ENCODE results near the gene AGRN.
"Not testable (repeated sequence)": the region's sequence is repeated elsewhere in the genome, so short reads cannot be mapped to it uniquely, and the experiment has no call there.

The AGRN gene

DNA sequence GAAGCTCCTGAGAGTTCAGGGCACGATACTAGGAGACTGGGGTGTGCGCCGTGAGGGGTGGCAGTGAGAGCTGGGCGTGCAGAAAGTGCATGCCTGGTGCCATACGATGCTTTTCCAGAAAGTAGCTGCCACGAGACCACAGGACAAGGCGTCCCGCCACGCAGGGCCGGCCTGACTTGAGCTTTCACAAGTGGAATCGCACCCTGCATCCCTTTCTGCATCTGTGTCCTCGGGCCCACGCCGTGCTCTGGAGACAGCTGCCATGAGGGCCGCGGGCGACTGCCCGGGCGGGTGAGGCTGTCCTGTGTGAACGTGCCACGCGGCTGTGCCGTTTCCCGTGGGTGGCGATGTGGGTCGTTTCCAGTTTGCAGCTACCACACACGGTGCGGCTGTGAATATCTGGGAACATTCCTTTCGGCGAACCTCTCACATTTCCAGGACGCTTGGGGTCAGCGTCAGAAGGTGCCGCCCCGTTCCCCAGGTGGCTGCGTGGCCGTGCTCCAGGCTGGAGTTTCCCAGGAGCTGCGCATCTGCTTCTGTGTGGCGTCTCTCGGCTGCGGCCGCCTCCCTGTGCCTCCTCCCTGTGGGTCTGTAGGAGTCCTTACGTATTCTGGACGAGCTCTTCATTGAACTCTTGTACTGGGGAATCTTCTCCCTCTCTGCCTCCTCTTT, 37.0 kb upstream of the AGRN start:
- no peaks in the 10 kb centered on the region for H3K9me3 ChIP-seq (ENCODE audit: control insufficient read depth in 2 of 2, low read length in 2 of 2)
- H3K27ac ChIP-seq (ENCODE audit: low read depth in 2 of 2, low read length in 2 of 2) = no peak overlapping the region
- no peaks in the 10 kb centered on the region for H3K36me3 ChIP-seq (ENCODE audit: control insufficient read depth in 2 of 2, insufficient read depth in 2 of 2, low read length in 2 of 2)
- no peaks in the 10 kb centered on the region for H3K4me1 ChIP-seq (ENCODE audit: control insufficient read depth in 2 of 2, insufficient read depth in 2 of 2, low read length in 2 of 2)
- H3K4me3 ChIP-seq (ENCODE audit: low read length in 2 of 2) = no peak overlapping the region
- no peak overlapping the region for H3K9ac ChIP-seq (ENCODE audit: low read depth in 1 of 2, low read length in 2 of 2)
- peaks cover 17 to 27% of the 10 kb centered on the region in 2 donors for H3K27me3 ChIP-seq (ENCODE audit: control insufficient read depth in 2 of 2, insufficient read depth in 2 of 2, low read length in 2 of 2)

DNA sequence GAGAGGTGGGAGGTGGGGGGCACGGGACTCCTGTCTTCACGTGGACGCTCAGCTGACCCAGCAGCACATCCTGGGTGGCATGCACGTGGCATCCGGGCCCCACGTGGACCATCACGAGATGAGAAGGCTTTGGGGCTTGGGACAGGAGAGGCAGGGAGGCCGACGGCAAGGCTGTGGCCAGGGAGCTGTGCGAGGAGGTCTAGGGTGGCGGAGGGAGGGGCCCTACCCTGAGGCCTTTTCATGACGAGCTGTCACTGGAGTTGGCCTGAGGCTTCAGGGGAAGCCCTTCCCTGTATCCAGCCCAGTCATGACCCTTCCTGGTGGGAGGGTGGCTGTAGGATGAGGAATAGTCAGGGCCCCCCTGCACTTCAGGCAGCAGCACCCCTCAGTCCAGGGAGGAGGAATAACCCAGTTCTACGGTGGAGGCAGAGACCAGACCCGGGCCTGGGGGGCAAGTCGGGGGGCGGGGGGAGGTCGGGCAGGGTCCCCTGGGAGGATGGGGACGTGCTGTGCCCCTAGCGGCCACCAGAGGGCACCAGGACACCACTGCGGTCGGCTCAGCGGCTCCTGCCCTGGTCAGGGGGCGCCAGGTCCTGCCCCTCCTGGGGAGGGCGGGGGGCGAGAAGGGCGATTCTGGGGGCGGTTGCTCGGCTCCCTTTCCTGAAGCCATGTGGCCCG, 36.0 kb upstream of the AGRN start:
- Histone ChIP-seq H3K4me3 (ENCODE audit: low read length in 2 of 2) (no peak overlapping the region), H3K36me3 (ENCODE audit: control insufficient read depth in 2 of 2, insufficient read depth in 2 of 2, low read length in 2 of 2) (no peaks in the 10 kb centered on the region), H3K9ac (ENCODE audit: low read depth in 1 of 2, low read length in 2 of 2) (no peak overlapping the region), H3K27me3 (ENCODE audit: control insufficient read depth in 2 of 2, insufficient read depth in 2 of 2, low read length in 2 of 2) (peaks cover 17 to 27% of the 10 kb centered on the region in 2 donors), H3K4me1 (ENCODE audit: control insufficient read depth in 2 of 2, insufficient read depth in 2 of 2, low read length in 2 of 2) (no peaks in the 10 kb centered on the region), H3K9me3 (ENCODE audit: control insufficient read depth in 2 of 2, low read length in 2 of 2) (no peaks in the 10 kb centered on the region), H3K27ac (ENCODE audit: low read depth in 2 of 2, low read length in 2 of 2) (no peak overlapping the region)

DNA sequence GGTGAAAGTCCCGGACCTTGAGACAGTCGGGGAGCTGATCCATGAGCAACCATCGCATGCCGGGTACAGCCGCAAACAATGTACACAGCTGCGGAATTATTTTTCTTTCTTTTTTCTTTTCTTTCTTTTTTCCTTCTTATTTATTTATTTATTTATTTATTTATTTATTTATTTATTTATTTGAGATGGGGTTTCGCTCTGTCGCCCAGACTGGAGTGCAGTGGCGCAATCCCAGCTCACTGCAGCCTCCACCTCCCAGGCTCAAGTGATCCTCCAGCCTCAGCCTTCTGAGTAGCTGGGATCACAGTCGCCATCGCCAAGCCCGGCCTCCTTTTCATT, 35.5 kb upstream of the AGRN start:
- H3K9me3 ChIP-seq (ENCODE audit: control insufficient read depth in 2 of 2, low read length in 2 of 2) = no peaks in the 10 kb centered on the region
- H3K4me3 ChIP-seq (ENCODE audit: low read length in 2 of 2) = no peak overlapping the region
- H3K27ac ChIP-seq (ENCODE audit: low read depth in 2 of 2, low read length in 2 of 2) = no peak overlapping the region
- H3K36me3 ChIP-seq (ENCODE audit: control insufficient read depth in 2 of 2, insufficient read depth in 2 of 2, low read length in 2 of 2) = no peaks in the 10 kb centered on the region
- peaks cover 17 to 27% of the 10 kb centered on the region in 2 donors for H3K27me3 ChIP-seq (ENCODE audit: control insufficient read depth in 2 of 2, insufficient read depth in 2 of 2, low read length in 2 of 2)
- no peaks in the 10 kb centered on the region for H3K4me1 ChIP-seq (ENCODE audit: control insufficient read depth in 2 of 2, insufficient read depth in 2 of 2, low read length in 2 of 2)
- no peak overlapping the region for H3K9ac ChIP-seq (ENCODE audit: low read depth in 1 of 2, low read length in 2 of 2)

DNA sequence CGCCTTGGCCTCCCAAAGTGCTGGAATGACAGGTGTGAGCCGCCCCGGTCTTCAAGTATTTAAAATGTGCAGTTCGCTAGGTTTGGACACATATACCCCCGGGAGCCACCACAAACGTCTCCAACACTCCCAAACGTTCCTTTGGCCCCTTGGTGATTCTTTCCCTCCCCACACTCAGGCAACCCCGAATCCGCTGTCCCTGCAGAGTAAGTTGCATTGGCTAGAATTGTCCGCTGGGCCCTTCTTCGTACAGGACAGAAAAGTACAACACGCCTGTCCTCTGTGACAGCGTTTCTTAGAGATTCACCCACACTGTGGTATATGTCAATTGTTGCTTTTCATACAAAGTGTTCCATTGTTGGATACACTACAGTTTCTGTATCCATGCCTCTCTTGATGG, 34.8 kb upstream of the AGRN start:
- no peaks in the 10 kb centered on the region for H3K4me1 ChIP-seq (ENCODE audit: control insufficient read depth in 2 of 2, insufficient read depth in 2 of 2, low read length in 2 of 2)
- no peak overlapping the region for H3K27ac ChIP-seq (ENCODE audit: low read depth in 2 of 2, low read length in 2 of 2)
- H3K27me3 ChIP-seq (ENCODE audit: control insufficient read depth in 2 of 2, insufficient read depth in 2 of 2, low read length in 2 of 2) = peaks cover 17 to 21% of the 10 kb centered on the region in 2 donors
- no peak overlapping the region for H3K9ac ChIP-seq (ENCODE audit: low read depth in 1 of 2, low read length in 2 of 2)
- H3K9me3 ChIP-seq (ENCODE audit: control insufficient read depth in 2 of 2, low read length in 2 of 2) = no peaks in the 10 kb centered on the region
- no peak overlapping the region for H3K4me3 ChIP-seq (ENCODE audit: low read length in 2 of 2)
- H3K36me3 ChIP-seq (ENCODE audit: control insufficient read depth in 2 of 2, insufficient read depth in 2 of 2, low read length in 2 of 2) = no peaks in the 10 kb centered on the region

DNA sequence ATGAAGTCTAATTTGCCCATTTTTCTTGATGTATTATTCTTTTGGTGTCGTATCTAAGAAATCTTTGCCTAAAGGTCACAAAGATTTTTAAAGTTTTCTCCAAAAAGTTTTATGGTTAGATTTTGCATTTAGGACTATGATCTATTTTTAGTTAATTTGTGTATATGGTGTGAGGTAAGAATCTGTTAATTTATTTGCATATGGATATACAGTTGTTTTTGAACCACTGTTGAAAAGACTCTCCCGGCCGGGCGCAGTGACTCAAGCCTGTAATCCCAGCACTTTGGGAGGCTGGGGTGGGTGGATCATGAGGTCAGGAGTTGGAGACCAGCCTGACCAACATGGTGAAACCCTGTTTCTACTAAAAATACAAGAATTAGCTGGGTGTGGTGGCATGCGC, 31.9 kb upstream of the AGRN start:
- H3K9me3 ChIP-seq (ENCODE audit: control insufficient read depth in 2 of 2, low read length in 2 of 2); H3K27ac ChIP-seq (ENCODE audit: low read depth in 2 of 2, low read length in 2 of 2); H3K4me3 ChIP-seq (ENCODE audit: low read length in 2 of 2); H3K36me3 ChIP-seq (ENCODE audit: control insufficient read depth in 2 of 2, insufficient read depth in 2 of 2, low read length in 2 of 2); H3K9ac ChIP-seq (ENCODE audit: low read depth in 1 of 2, low read length in 2 of 2); H3K4me1 ChIP-seq (ENCODE audit: control insufficient read depth in 2 of 2, insufficient read depth in 2 of 2, low read length in 2 of 2); H3K27me3 ChIP-seq (ENCODE audit: control insufficient read depth in 2 of 2, insufficient read depth in 2 of 2, low read length in 2 of 2): not testable (repeated sequence)

DNA sequence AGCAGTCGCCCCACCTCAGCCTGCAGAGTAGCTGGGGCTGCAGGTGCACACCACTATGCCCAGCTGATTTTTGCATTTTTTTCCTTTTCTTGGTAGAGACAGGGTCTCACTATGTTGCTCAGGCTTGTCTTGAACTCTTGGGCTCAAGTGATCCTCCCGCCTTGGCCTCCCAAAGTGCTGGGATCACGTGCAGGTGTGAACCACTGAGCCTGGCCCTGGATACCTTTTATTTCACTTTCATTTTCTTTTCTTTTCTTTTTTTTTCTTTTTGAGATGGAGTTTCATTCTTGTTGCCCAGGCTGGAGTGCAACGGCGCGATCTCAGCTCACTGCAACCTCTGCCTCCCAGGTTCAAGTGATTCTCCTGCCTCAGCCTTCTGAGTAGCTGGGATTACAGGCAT, 28.6 kb upstream of the AGRN start:
- not testable (repeated sequence) for H3K9me3 ChIP-seq (ENCODE audit: control insufficient read depth in 2 of 2, low read length in 2 of 2); H3K27me3 ChIP-seq (ENCODE audit: control insufficient read depth in 2 of 2, insufficient read depth in 2 of 2, low read length in 2 of 2); H3K9ac ChIP-seq (ENCODE audit: low read depth in 1 of 2, low read length in 2 of 2); H3K4me3 ChIP-seq (ENCODE audit: low read length in 2 of 2); H3K27ac ChIP-seq (ENCODE audit: low read depth in 2 of 2, low read length in 2 of 2); H3K36me3 ChIP-seq (ENCODE audit: control insufficient read depth in 2 of 2, insufficient read depth in 2 of 2, low read length in 2 of 2); H3K4me1 ChIP-seq (ENCODE audit: control insufficient read depth in 2 of 2, insufficient read depth in 2 of 2, low read length in 2 of 2)

DNA sequence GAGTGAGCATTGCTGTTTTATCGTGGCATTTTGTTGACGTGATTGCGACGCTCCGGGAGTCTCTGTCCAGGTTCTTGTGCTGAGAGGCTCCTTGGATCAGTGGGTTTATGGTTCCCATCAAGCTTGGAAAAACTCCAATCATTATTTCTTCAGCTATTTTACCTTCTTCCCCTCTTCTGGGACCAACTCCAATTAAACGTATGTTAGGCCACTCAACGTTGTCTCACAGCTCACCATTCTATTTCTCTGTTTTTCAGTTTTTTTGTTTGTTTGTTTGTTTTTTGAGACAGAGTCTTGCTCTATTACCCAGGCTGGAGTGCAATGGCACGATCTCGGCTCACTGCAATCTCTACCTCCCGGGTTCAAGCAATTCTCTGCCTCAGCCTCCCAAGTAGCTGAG, 28.0 kb upstream of the AGRN start:
- H3K9ac ChIP-seq (ENCODE audit: low read depth in 1 of 2, low read length in 2 of 2) = no peak overlapping the region
- H3K27me3 ChIP-seq (ENCODE audit: control insufficient read depth in 2 of 2, insufficient read depth in 2 of 2, low read length in 2 of 2) = peaks cover 0 to 4% of the 10 kb centered on the region in 2 donors
- H3K4me3 ChIP-seq (ENCODE audit: low read length in 2 of 2) = no peak overlapping the region
- H3K36me3 ChIP-seq (ENCODE audit: control insufficient read depth in 2 of 2, insufficient read depth in 2 of 2, low read length in 2 of 2) = no peaks in the 10 kb centered on the region
- H3K9me3 ChIP-seq (ENCODE audit: control insufficient read depth in 2 of 2, low read length in 2 of 2) = peaks cover 0 to 4% of the 10 kb centered on the region in 2 donors
- H3K4me1 ChIP-seq (ENCODE audit: control insufficient read depth in 2 of 2, insufficient read depth in 2 of 2, low read length in 2 of 2) = no peaks in the 10 kb centered on the region
- H3K27ac ChIP-seq (ENCODE audit: low read depth in 2 of 2, low read length in 2 of 2) = no peak overlapping the region

DNA sequence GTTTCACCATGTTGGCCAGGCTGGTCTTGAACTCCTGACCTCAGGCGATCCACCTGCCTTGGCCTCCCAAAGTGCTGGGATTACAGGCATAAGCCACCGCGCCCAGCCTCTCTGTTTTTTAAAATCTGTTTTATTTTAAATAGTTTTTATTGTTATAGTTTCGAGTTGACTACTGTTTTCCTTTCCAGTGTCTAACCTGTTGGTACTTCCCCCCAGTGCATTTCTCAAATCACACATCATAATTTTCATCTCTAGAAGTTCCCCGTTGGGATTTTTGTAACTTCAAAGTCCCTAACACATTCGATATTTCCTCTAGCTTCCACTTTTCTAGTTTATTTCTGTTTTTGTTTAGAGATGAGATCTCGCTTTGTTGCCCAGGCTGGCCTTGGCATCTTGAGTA, 27.6 kb upstream of the AGRN start:
- Histone ChIP-seq H3K4me3 (ENCODE audit: low read length in 2 of 2) (no peak overlapping the region), H3K4me1 (ENCODE audit: control insufficient read depth in 2 of 2, insufficient read depth in 2 of 2, low read length in 2 of 2) (no peaks in the 10 kb centered on the region), H3K9ac (ENCODE audit: low read depth in 1 of 2, low read length in 2 of 2) (no peak overlapping the region), H3K9me3 (ENCODE audit: control insufficient read depth in 2 of 2, low read length in 2 of 2) (peaks cover 0 to 4% of the 10 kb centered on the region in 2 donors), H3K27ac (ENCODE audit: low read depth in 2 of 2, low read length in 2 of 2) (no peak overlapping the region), H3K27me3 (ENCODE audit: control insufficient read depth in 2 of 2, insufficient read depth in 2 of 2, low read length in 2 of 2) (peaks cover 0 to 7% of the 10 kb centered on the region in 2 donors), H3K36me3 (ENCODE audit: control insufficient read depth in 2 of 2, insufficient read depth in 2 of 2, low read length in 2 of 2) (no peaks in the 10 kb centered on the region)

DNA sequence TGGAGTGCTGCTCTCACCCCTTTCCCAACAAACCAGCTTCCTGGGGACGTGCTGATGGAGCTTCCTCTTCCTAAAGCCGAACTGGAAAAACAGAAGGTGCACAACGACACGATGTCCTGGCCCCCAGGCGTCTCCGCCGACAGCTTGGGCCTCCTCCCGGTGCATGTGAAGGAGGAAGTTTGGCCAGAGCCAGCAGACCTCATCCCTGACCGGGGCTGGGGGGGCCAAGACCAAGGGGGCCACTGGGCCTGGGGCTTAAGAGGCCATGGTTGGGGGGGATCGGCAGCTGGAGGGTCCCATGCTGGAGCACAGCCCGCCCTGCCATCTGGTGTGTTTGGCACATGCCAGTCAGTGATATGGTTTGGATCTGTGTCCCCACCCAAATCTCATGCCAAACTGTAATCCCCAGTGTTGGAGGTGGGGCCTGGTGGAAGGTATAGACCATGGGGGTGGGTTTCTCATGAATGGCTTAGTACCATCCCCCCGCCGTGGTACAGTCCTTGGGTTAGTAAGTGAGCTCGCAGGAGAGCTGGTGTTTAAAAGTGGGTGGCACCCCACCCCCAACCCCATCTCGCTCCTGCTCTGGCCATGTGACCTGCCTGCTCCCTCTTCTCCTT, 26.4 kb upstream of the AGRN start:
- H3K36me3 ChIP-seq (ENCODE audit: control insufficient read depth in 2 of 2, insufficient read depth in 2 of 2, low read length in 2 of 2) = no peaks in the 10 kb centered on the region
- no peak overlapping the region for H3K27ac ChIP-seq (ENCODE audit: low read depth in 2 of 2, low read length in 2 of 2)
- H3K9me3 ChIP-seq (ENCODE audit: control insufficient read depth in 2 of 2, low read length in 2 of 2) = peaks cover 0 to 4% of the 10 kb centered on the region in 2 donors
- H3K4me3 ChIP-seq (ENCODE audit: low read length in 2 of 2) = no peak overlapping the region
- no peaks in the 10 kb centered on the region for H3K4me1 ChIP-seq (ENCODE audit: control insufficient read depth in 2 of 2, insufficient read depth in 2 of 2, low read length in 2 of 2)
- H3K27me3 ChIP-seq (ENCODE audit: control insufficient read depth in 2 of 2, insufficient read depth in 2 of 2, low read length in 2 of 2) = peaks cover 5 to 9% of the 10 kb centered on the region in 2 donors
- H3K9ac ChIP-seq (ENCODE audit: low read depth in 1 of 2, low read length in 2 of 2) = no peak overlapping the region

DNA sequence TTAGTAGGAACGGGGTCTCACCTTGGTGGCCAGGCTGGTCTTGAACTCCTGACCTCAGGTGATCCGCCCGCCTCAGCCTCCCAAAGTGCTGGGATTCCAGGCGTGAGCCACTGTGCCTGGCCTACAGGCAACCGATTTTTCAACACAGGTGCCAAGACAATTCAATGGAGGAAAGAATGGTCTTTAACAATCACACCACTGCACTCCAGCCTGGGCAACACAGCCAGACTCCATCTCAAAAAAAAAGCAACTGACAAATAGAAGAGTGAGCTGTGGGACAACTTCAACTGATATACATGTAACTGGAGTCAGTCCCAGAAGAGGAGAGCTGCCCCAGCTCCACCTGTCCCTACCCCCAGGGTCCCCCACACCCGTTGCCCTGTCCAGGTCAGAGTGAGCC, 25.4 kb upstream of the AGRN start:
- H3K27me3 ChIP-seq (ENCODE audit: control insufficient read depth in 2 of 2, insufficient read depth in 2 of 2, low read length in 2 of 2); H3K36me3 ChIP-seq (ENCODE audit: control insufficient read depth in 2 of 2, insufficient read depth in 2 of 2, low read length in 2 of 2); H3K9me3 ChIP-seq (ENCODE audit: control insufficient read depth in 2 of 2, low read length in 2 of 2); H3K4me3 ChIP-seq (ENCODE audit: low read length in 2 of 2); H3K27ac ChIP-seq (ENCODE audit: low read depth in 2 of 2, low read length in 2 of 2); H3K4me1 ChIP-seq (ENCODE audit: control insufficient read depth in 2 of 2, insufficient read depth in 2 of 2, low read length in 2 of 2); H3K9ac ChIP-seq (ENCODE audit: low read depth in 1 of 2, low read length in 2 of 2): not testable (repeated sequence)

Data from mucosa of rectum (tissue), 2 donors.